Measurements from ENCODE around the gene RTN4. TPM values are rescaled to one million over a fixed set of nuclear protein-coding genes. Genes with fewer than 3 reads are reported as not detected.

The RTN4 gene
- total RNA-seq, 2 experiments from 2014 or later, result 86.5 to 90.7 TPM

DNA sequence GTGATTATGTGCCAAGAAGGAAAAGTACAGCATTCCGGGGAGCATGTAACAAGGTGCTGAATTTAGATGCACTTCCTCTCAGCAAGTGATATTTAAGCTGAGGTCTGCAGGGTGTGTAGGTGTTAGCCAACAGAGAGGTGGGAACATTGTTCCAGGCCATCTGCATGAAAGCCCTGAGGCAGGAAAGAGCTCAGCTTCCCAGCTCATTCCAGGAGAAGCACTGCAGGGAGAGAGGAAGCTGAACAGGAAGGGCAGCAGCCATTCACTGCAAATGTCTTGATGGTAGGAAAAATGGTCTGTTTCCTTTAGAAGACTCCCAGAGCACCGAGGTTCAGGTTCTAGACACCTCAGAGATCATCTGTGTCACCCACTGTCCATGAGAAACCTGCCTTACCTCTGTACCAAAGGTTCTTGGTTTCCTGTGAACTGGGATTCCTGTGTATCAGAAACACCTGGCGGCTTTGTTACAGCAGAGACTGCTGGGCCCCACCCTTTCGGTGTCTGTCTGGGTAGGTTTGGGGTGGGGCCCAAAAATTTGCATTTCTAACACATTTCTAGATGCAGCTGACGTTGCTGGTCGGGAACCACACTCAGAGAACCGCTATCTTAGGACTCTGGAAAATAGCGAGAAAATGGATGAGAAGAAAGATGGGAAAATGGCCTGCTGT, 84.0 kb downstream of the RTN4 start:
- H3K27me3 Mint-ChIP-seq, result no peaks in the 10 kb centered on the region
- peaks cover 31% of the 10 kb centered on the region for H3K36me3 Mint-ChIP-seq
- no peak for DNase-seq
- H3K27ac Mint-ChIP-seq, result no peak overlapping the region
- peaks cover 8% of the 10 kb centered on the region for H3K9me3 Mint-ChIP-seq
- no peak overlapping the region for H3K4me3 Mint-ChIP-seq
- H3K4me1 Mint-ChIP-seq, result peaks cover 30% of the 10 kb centered on the region

GRCh38 chr2:54965425-54965824, 84.8 kb downstream of the RTN4 start:
- no peak overlapping the region for H3K4me3 Mint-ChIP-seq
- H3K9me3 Mint-ChIP-seq, result peaks cover 8% of the 10 kb centered on the region
- peaks cover 22% of the 10 kb centered on the region for H3K4me1 Mint-ChIP-seq
- no peak overlapping the region for H3K27ac Mint-ChIP-seq
- DNase-seq, result no peak
- H3K36me3 Mint-ChIP-seq, result peaks cover 32% of the 10 kb centered on the region
- no peaks in the 10 kb centered on the region for H3K27me3 Mint-ChIP-seq

- H3K27ac Mint-ChIP-seq, result no peak overlapping the region
- H3K36me3 Mint-ChIP-seq, result peaks cover 27% of the 10 kb centered on the region
- H3K4me3 Mint-ChIP-seq, result no peak overlapping the region
- no peak for DNase-seq
- H3K27me3 Mint-ChIP-seq, result no peaks in the 10 kb centered on the region
- peaks cover 8% of the 10 kb centered on the region for H3K9me3 Mint-ChIP-seq
- peaks cover 18% of the 10 kb centered on the region for H3K4me1 Mint-ChIP-seq
Measured at GRCh38 chr2:54964816-54965215, 85.4 kb downstream of the RTN4 start.

GRCh38 chr2:54964271-54964670, 86.0 kb downstream of the RTN4 start:
- H3K36me3 Mint-ChIP-seq, result peaks cover 27% of the 10 kb centered on the region
- H3K4me1 Mint-ChIP-seq, result peaks cover 18% of the 10 kb centered on the region
- H3K4me3 Mint-ChIP-seq, result no peak overlapping the region
- no peaks in the 10 kb centered on the region for H3K27me3 Mint-ChIP-seq
- H3K9me3 Mint-ChIP-seq, result peaks cover 8% of the 10 kb centered on the region
- no peak for DNase-seq
- no peak overlapping the region for H3K27ac Mint-ChIP-seq

- H3K27me3 Mint-ChIP-seq, result no peaks in the 10 kb centered on the region
- DNase-seq, result no peak
- H3K36me3 Mint-ChIP-seq, result peaks cover 23% of the 10 kb centered on the region
- H3K4me3 Mint-ChIP-seq, result no peak overlapping the region
- no peak overlapping the region for H3K27ac Mint-ChIP-seq
- peaks cover 18% of the 10 kb centered on the region for H3K4me1 Mint-ChIP-seq
- H3K9me3 Mint-ChIP-seq, result peaks cover 8% of the 10 kb centered on the region
Measured at GRCh38 chr2:54963476-54963875, 86.8 kb downstream of the RTN4 start.

DNA sequence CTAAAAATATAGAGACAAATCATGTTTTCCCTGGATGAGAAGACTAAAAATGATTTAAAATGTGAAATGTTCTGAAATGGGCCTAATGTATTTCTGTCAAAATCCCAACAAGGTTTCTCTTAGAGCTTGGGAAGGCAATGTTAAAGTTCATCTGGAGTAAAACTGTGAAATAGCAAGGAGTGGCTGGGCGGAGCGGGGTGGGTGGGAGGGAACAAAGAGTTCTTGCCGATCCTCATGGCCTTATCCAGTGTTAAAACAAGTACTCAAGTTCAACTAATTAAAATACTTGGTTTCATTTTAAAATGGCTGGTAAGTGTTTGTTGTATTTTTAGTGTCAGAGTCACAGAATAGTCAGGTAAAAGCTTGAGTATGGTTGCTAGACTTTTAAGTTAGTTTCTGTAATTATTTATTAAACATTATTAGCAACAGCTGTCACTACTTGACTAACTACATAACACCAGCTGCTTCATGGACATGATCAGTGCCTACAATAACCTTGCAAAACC, 87.3 kb downstream of the RTN4 start:
- Mint-ChIP-seq H3K36me3 (peaks cover 18% of the 10 kb centered on the region), H3K9me3 (peaks cover 6% of the 10 kb centered on the region), H3K4me3 (no peak overlapping the region)

DNA sequence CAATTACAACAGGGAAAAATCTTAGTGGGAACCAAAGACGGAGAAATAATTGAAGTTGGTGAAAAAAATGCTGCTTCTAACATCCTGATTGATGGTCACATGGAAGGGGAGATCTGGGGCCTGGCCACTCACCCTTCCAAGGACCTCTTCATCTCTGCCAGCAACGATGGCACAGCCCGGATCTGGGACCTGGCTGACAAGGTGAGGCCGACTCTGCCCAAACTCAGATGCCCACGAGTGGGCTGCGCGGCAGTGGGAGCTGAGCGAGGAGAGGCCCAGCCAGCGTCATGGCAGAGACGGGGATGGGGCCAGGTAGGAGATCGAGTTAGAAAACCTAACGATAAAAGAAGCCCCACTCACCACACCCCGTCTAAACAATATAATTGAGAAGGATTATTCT, 87.7 kb downstream of the RTN4 start:
- Mint-ChIP-seq H3K4me1 (peaks cover 18% of the 10 kb centered on the region), H3K4me3 (no peak overlapping the region), H3K27me3 (no peaks in the 10 kb centered on the region), H3K36me3 (peaks cover 16% of the 10 kb centered on the region), H3K27ac (no peak overlapping the region), H3K9me3 (peaks cover 5% of the 10 kb centered on the region)
- no peak for DNase-seq

More for the DNA sequence above, 87.3 kb downstream of the RTN4 start:
- H3K27me3 Mint-ChIP-seq, result no peaks in the 10 kb centered on the region
- peaks cover 18% of the 10 kb centered on the region for H3K4me1 Mint-ChIP-seq
- H3K27ac Mint-ChIP-seq, result no peak overlapping the region
- DNase-seq, result no peak

DNA sequence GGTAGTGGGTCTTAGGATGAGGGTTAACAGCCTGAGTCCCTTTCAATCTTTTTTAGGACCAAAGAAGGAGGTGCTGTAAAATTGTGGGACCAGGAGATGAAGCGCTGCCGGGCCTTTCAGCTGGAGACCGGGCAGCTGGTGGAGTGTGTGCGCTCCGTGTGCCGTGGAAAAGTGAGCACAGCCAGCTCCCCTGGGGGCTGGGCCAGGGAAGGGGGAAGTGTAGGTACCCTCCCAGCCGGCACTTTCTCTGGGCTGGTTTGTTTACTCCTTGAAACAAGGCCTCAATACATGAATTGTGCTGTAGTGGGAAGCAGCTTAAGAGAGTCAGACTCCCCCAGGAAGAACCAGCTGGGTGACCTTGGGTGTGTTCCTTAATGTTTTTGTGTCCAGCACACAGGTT, 90.1 kb downstream of the RTN4 start:
- Mint-ChIP-seq H3K27ac (no peak overlapping the region), H3K27me3 (no peaks in the 10 kb centered on the region), H3K9me3 (no peaks in the 10 kb centered on the region), H3K4me3 (no peak overlapping the region), H3K4me1 (peaks cover 3% of the 10 kb centered on the region), H3K36me3 (peaks cover 4% of the 10 kb centered on the region)
- no peak for DNase-seq

DNA sequence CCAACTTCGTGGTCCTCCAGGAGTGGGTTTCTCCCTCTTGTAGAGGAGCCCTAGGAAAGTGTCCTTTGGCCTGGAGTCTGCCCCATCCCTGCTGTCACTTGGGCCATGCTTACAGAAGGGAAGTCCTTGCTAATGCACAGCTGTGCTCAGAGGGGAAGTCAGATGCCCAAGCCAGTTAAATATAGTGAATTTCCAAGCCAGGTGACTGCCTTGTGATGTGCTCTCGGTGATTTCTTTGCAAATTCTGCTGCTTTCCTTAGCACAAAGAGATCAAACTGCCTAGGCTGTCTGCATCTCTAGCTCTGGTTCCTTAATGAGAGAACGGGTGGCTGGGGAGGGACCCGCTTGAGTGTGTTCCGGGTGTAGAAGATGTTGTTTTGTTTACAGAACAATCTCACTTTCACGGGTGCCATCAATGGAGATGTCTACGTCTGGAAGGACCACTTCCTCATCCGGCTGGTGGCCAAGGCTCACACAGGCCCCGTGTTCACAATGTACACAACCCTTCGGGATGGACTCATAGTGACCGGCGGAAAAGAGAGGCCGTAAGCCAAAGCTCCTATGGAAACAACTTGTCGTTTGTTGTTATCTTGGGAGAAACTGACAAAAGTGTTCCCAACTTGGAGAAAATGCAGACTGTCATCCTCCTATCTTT, 91.4 kb downstream of the RTN4 start:
- no peak overlapping the region for H3K4me3 Mint-ChIP-seq
- H3K4me1 Mint-ChIP-seq, result no peaks in the 10 kb centered on the region
- peaks cover 1% of the 10 kb centered on the region for H3K36me3 Mint-ChIP-seq
- H3K9me3 Mint-ChIP-seq, result no peaks in the 10 kb centered on the region
- no peak overlapping the region for H3K27ac Mint-ChIP-seq
- H3K27me3 Mint-ChIP-seq, result no peaks in the 10 kb centered on the region
- no peak for DNase-seq

DNA sequence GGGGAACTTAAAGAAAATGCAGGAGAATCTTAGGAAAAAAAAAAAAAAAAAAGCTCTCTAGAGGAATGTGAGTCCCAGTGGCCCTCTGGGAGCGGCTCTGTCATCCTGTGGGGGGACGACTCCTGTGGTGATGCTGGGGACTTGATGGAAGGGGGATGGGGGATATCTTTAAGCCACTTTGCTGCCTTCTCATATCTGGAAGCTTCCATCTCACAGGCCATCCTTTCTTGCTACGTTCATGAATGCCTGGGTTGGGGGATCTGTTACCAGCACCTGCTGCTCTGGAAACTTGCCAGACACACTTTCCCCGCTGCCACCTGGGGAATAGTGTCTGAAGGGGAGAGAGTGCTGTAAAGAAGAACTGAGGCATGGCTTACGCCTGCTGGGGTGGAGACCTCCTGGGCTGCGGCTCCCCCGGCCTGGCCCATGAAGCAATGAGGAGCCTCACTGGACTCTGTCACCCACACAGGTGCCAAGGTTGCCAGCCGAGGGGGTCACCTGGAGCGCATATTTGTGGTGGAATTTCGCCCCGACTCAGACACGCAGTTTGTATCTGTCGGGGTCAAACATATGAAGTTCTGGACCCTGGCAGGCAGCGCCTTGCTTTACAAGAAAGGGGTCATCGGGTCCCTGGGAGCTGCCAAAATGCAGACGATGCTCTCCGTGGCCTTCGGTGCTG, 92.8 kb downstream of the RTN4 start:
- Mint-ChIP-seq H3K27ac (no peak overlapping the region), H3K9me3 (no peaks in the 10 kb centered on the region), H3K36me3 (peaks cover 1% of the 10 kb centered on the region), H3K4me1 (no peaks in the 10 kb centered on the region), H3K4me3 (no peak overlapping the region), H3K27me3 (no peaks in the 10 kb centered on the region)
- DNase-seq, result no peak

DNA sequence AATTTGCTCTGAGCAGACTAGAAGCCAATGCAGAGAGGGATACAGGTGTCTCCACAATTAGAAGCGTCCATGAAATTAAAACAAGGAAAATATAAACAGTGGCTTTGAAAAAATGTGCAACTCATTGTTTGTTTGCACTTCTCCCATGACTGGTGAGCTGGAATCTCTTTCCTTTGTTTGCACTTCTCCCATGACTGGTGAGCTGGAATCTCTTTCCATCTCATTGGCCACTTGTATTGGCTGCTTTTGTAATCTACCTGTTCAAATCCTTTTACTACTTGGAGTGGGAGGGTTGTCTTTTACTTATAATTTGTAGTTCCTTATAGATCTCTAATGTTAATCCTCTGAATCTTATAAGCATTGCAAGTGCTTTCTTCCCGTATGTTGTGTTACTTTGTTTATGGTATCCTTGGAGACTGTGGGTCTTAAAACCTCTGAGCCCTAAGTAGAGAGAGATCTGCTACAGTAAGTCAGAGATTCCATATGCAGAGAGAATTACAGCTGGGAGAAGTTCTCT, 94.1 kb downstream of the RTN4 start:
- peaks cover 1% of the 10 kb centered on the region for H3K36me3 Mint-ChIP-seq
- H3K4me1 Mint-ChIP-seq, result no peaks in the 10 kb centered on the region
- no peak overlapping the region for H3K27ac Mint-ChIP-seq
- DNase-seq, result no peak
- H3K4me3 Mint-ChIP-seq, result no peak overlapping the region
- no peaks in the 10 kb centered on the region for H3K27me3 Mint-ChIP-seq
- no peaks in the 10 kb centered on the region for H3K9me3 Mint-ChIP-seq

DNA sequence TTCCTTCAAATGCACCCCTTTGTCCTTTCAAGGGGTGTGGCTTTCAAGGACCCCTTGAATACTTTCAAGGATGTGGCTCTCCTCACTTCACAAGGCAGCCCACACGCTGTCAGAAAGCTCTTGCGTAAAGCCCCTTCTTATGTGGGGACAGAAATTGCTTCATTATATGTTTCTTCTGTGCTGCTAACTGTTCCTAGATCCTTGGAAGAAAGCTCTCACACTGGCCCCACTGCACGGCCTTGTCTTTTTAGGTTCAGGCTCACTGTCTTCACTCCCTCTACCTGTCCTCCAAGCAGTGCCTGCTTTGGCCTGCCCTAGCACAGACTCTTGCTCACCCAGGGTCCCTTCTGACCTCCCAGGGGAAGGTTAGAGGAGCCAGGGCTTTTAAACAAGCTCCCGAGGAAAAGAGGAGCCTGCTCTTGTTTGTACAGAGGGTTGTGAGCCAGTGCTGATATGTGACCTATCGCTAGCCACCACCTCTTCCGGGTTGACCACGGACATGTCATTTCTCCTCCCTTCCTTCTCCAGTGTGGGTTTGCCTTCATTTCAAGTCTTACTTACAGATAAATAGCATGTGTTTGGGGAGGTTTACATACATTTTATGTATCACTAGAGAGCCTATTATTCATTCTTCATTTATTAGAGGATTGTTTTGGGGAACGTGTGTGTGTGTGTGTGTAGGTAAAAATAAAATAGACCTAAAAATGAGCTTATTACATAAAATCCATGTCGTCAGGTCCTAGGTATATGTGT, 94.7 kb downstream of the RTN4 start:
- no peaks in the 10 kb centered on the region for H3K4me1 Mint-ChIP-seq
- H3K27ac Mint-ChIP-seq, result no peak overlapping the region
- H3K9me3 Mint-ChIP-seq, result no peaks in the 10 kb centered on the region
- H3K36me3 Mint-ChIP-seq, result no peaks in the 10 kb centered on the region
- no peaks in the 10 kb centered on the region for H3K27me3 Mint-ChIP-seq
- no peak overlapping the region for H3K4me3 Mint-ChIP-seq
- no peak for DNase-seq

DNA sequence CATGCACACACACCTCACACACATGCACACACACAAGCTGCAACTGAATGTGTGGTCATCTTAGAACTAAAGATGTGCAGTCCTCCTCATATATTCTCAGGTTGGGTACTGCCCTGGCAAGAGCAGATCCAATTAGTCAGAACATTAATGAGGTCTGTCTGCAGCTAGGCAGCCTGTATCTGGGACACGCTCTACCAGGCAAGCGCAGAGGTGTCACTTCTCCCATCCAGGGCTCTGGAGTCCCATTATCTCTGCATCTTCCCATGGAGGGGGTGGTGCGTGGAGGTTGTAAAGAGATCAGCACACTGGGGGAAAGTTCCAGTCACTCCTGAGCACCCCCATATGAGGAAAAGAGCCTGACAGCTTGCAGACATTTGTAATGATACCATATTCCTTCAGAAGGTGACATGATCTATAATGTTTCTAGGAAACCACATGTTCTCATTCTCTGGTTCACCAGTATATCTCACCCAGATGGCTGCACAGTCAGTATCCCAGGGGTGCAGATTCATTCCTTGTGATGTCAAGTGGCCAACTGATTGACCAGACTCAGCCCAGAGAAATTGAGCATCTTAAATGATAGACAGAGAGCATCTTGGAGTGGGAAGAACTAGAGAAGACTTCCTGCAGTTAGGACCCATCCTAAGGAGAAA, 95.4 kb downstream of the RTN4 start:
- no peak for DNase-seq
- Mint-ChIP-seq H3K4me3 (no peak overlapping the region), H3K27ac (no peak overlapping the region), H3K36me3 (no peaks in the 10 kb centered on the region), H3K4me1 (no peaks in the 10 kb centered on the region), H3K27me3 (no peaks in the 10 kb centered on the region), H3K9me3 (no peaks in the 10 kb centered on the region)

- H3K9me3 Mint-ChIP-seq, result no peaks in the 10 kb centered on the region
- no peaks in the 10 kb centered on the region for H3K27me3 Mint-ChIP-seq
- no peak overlapping the region for H3K4me3 Mint-ChIP-seq
- no peaks in the 10 kb centered on the region for H3K36me3 Mint-ChIP-seq
- H3K4me1 Mint-ChIP-seq, result no peaks in the 10 kb centered on the region
- DNase-seq, result no peak
- H3K27ac Mint-ChIP-seq, result no peak overlapping the region
Measured at GRCh38 chr2:54954158-54954557, 96.1 kb downstream of the RTN4 start.

Data from activated naive CD8-positive, alpha-beta T cell treated with anti-CD3 and anti-CD28 coated beads for 36 hours (primary cell).